CD8-positive, alpha-beta memory T cell (primary cell): ENCODE results near the gene IRF1. TPM values are rescaled to one million over a fixed set of nuclear protein-coding genes. Genes with fewer than 3 reads are reported as not detected.

ENCODE experiments used
- CTCF ChIA-PET: fragments of 350-600 bp; sonication (Branson Sonifier 250); formaldehyde crosslinking; loops from one replicate; lab custom pipeline; 2021; ENCODE audit warnings: antibody characterized with exemption; lab: Charles Lee
- POLR2A ChIA-PET: fragments of 350-600 bp; sonication (Branson Sonifier 250); formaldehyde crosslinking; loops from one replicate; lab custom pipeline; 2021; ENCODE audit warnings: antibody characterized with exemption; lab: Charles Lee
- DNase-seq, 5 donors: peaks; one replicate each; pipeline versions ENCODE4 v3.0.0 to v3.0.0-alpha.2; 2020 to 2022; ENCODE audit warnings: mixed read lengths in 1 of 5
- H3K27ac ChIP-seq: one replicate; pipeline ENCODE4 v1.7.0; 2013; ENCODE audit warnings: low read depth, mild to moderate bottlenecking, low read length, moderate library complexity
- H3K27me3 ChIP-seq: 2 replicates; pipeline ENCODE4 v1.7.0; 2013; ENCODE audit warnings: low read length, mild to moderate bottlenecking; ENCODE audit not compliant: insufficient read depth, poor library complexity, severe bottlenecking
- H3K36me3 ChIP-seq: 2 replicates; pipeline ENCODE4 v1.7.0; 2013; ENCODE audit warnings: mild to moderate bottlenecking, low read length, moderate library complexity; ENCODE audit not compliant: insufficient read depth
- H3K4me1 ChIP-seq: 2 replicates; pipeline ENCODE4 v1.7.0; 2013; ENCODE audit warnings: mild to moderate bottlenecking, low read length, moderate library complexity; ENCODE audit not compliant: insufficient read depth
- H3K4me3 ChIP-seq: 2 replicates; pipeline ENCODE4 v1.7.0; 2013; ENCODE audit warnings: mild to moderate bottlenecking, low read length
- H3K9me3 ChIP-seq: 2 replicates; pipeline ENCODE4 v1.7.0; 2013; ENCODE audit warnings: mild to moderate bottlenecking, low read length
- H3K27ac Mint-ChIP-seq, 8 donors: one replicate each; pipeline ENCODE4 v1.8.0; 2020 to 2021; ENCODE audit warnings: mixed read lengths in 8 of 8, mild to moderate bottlenecking in 6 of 8, inconsistent platforms in 3 of 8, moderate library complexity in 3 of 8
- H3K27me3 Mint-ChIP-seq, 2 donors: one replicate each; pipeline ENCODE4 v1.8.0; 2020 to 2021; ENCODE audit warnings: mixed read lengths in 2 of 2, mild to moderate bottlenecking in 1 of 2, moderate library complexity in 1 of 2
- H3K36me3 Mint-ChIP-seq, 3 donors: one replicate each; pipeline ENCODE4 v1.8.0; 2020 to 2021; ENCODE audit warnings: mixed read lengths in 3 of 3, inconsistent platforms in 1 of 3, mild to moderate bottlenecking in 1 of 3
- H3K4me1 Mint-ChIP-seq, 3 donors: one replicate each; pipeline ENCODE4 v1.8.0; 2020 to 2021; ENCODE audit warnings: mixed read lengths in 3 of 3, inconsistent platforms in 1 of 3, mild to moderate bottlenecking in 1 of 3
- H3K4me3 Mint-ChIP-seq, 7 donors: one replicate each; pipeline ENCODE4 v1.8.0; 2020 to 2021; ENCODE audit warnings: mixed read lengths in 7 of 7, mild to moderate bottlenecking in 6 of 7, moderate library complexity in 4 of 7, inconsistent platforms in 2 of 7
- H3K9me3 Mint-ChIP-seq, 5 donors: one replicate each; pipeline ENCODE4 v1.8.0; 2020 to 2022; ENCODE audit warnings: mixed read lengths in 5 of 5, mild to moderate bottlenecking in 3 of 5, moderate library complexity in 2 of 5, inconsistent platforms in 1 of 5
- polyA plus RNA-seq: library from polyadenylated mRNA; unstranded; fragments of 300-500 nt; fragmentation: Illumina TruSeq; gene quantifications from one replicate; pipeline ENCODE4 v1.2.3, GENCODE V29; 2021
- total RNA-seq, 2 experiments: library from RNA; stranded (reverse); gene quantifications; one replicate each; pipeline ENCODE4 v1.2.3, GENCODE V29; 2021

Gene IRF1
- total and polyA plus RNA-seq, 3 experiments from 2014 or later: 115 to 204 (median 121) TPM

DNA sequence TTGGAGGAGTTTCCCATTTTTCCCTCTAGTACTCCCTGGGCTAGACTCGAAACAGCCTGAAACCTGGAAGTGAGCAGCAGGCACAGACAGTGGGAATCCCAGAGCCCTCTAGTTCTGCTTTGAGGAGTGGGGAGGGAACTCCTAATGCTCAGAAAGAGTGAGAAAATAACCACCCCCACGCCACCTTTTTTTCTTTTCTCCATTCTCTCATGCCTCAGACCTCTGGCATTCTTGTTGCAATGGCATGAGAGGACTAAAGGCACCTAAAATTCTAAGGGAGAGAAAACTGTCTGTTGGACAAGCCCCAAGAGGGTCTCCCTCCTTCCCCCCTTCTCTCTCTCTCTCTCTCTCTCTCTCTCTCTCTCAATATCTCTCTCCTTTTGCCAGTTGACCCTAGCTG is 15.1 kb upstream of the IRF1 start:
- peaks cover 11 to 29% of the 10 kb centered on the region in 2 donors for H3K27me3 Mint-ChIP-seq

GRCh38 chr5:132504746-132505145 is 14.2 kb upstream of the IRF1 start:
- H3K9me3 ChIP-seq: no peaks in the 10 kb centered on the region
- POLR2A ChIA-PET: no interaction called here
- no peak for DNase-seq

More for the DNA sequence above, 15.1 kb upstream of the IRF1 start:
- no peak for DNase-seq
- peaks cover 7 to 8% (median 8%) of the 10 kb centered on the region in 3 donors for H3K4me1 Mint-ChIP-seq
- H3K27ac Mint-ChIP-seq: no peak overlapping the region
- H3K4me3 Mint-ChIP-seq: no peak overlapping the region
- POLR2A ChIA-PET: interaction anchor here (0.9 kb wide), 1 partner anchor 9 kb away, joined by 3 read pairs; no protein-coding TSS in a partner anchor
- peaks cover 0 to 2% (median 0%) of the 10 kb centered on the region in 5 donors for H3K9me3 Mint-ChIP-seq
- Histone ChIP-seq H3K4me3 (no peak overlapping the region), H3K9me3 (no peaks in the 10 kb centered on the region), H3K36me3 (no peaks in the 10 kb centered on the region), H3K27ac (no peak overlapping the region), H3K4me1 (peaks cover 9% of the 10 kb centered on the region), H3K27me3 (peaks cover 4% of the 10 kb centered on the region)
- CTCF ChIA-PET: interaction anchor here (0.9 to 3.7 kb wide), 8 partner anchors 10 to 314 kb away, joined by 3 to 19 read pairs (median 4); partner anchors contain the start of gene IRF1
- peaks cover 0 to 3% (median 0%) of the 10 kb centered on the region in 3 donors for H3K36me3 Mint-ChIP-seq

DNA sequence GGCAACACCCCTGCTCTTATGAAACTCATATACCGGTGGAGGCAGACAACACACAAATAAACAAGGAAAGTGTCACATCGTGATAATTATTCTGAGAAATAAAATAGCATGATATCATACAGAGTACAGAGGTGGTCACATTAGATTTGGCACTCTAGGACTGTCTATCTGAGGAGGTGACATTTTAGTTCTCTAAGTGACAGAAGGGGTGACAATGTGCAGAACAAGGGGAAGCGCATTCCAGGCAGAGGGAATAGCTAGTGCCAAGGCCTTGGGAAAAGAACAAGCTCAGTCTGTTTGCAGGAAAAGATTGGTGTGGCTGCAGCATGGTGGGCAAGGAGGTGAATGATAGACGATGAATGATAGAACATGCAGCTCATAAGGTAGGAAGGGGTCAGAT is 12.7 kb upstream of the IRF1 start:
- DNase-seq: no peak
- Histone ChIP-seq H3K9me3 (no peaks in the 10 kb centered on the region), H3K36me3 (no peaks in the 10 kb centered on the region), H3K4me3 (no peak overlapping the region), H3K4me1 (peaks cover 23% of the 10 kb centered on the region), H3K27me3 (peaks cover 4% of the 10 kb centered on the region), H3K27ac (no peak overlapping the region)
- no peak overlapping the region for H3K4me3 Mint-ChIP-seq
- peaks cover 2 to 18% of the 10 kb centered on the region in 2 donors for H3K27me3 Mint-ChIP-seq
- H3K9me3 Mint-ChIP-seq: no peaks in the 10 kb centered on the region
- peaks cover 27 to 32% (median 28%) of the 10 kb centered on the region in 3 donors for H3K4me1 Mint-ChIP-seq
- peak overlapping the region in 1 of 8 donors; percentile 28 for H3K27ac Mint-ChIP-seq
- ChIA-PET POLR2A (no interaction called here), CTCF (interaction anchor here (3.0 to 10.3 kb wide), 4 partner anchors 13 to 133 kb away, joined by 13 to 299 read pairs (median 15); partner anchors contain the start of genes IRF1 and SLC22A5)
- H3K36me3 Mint-ChIP-seq: peaks cover 0 to 3% (median 0%) of the 10 kb centered on the region in 3 donors

More at GRCh38 chr5:132504746-132505145, 14.2 kb upstream of the IRF1 start:
- H3K4me3 Mint-ChIP-seq: no peak overlapping the region
- peaks cover 0 to 3% (median 0%) of the 10 kb centered on the region in 3 donors for H3K36me3 Mint-ChIP-seq
- H3K4me1 ChIP-seq: peaks cover 17% of the 10 kb centered on the region
- H3K27me3 ChIP-seq: peaks cover 4% of the 10 kb centered on the region
- CTCF ChIA-PET: interaction anchor here (1.1 to 10.3 kb wide), 6 partner anchors 9 to 315 kb away, joined by 3 to 299 read pairs (median 10); partner anchors contain the start of gene IRF1
- H3K4me3 ChIP-seq: no peak overlapping the region
- H3K4me1 Mint-ChIP-seq: peaks cover 14 to 17% (median 16%) of the 10 kb centered on the region in 3 donors
- no peak overlapping the region for H3K27ac ChIP-seq
- no peaks in the 10 kb centered on the region for H3K36me3 ChIP-seq
- H3K27ac Mint-ChIP-seq: no peak overlapping the region
- peaks cover 6 to 24% of the 10 kb centered on the region in 2 donors for H3K27me3 Mint-ChIP-seq
- H3K9me3 Mint-ChIP-seq: peaks cover 0 to under 1% (median 0%) of the 10 kb centered on the region in 5 donors

GRCh38 chr5:132501961-132502931 is 11.7 kb upstream of the IRF1 start:
- no peak for DNase-seq
- POLR2A ChIA-PET: no interaction called here
- Histone ChIP-seq H3K4me1 (peaks cover 32% of the 10 kb centered on the region), H3K36me3 (no peaks in the 10 kb centered on the region), H3K4me3 (no peak overlapping the region), H3K9me3 (no peaks in the 10 kb centered on the region), H3K27ac (no peak overlapping the region), H3K27me3 (peaks cover 4% of the 10 kb centered on the region)
- Mint-ChIP-seq H3K27me3 (peaks cover 0 to 11% of the 10 kb centered on the region in 2 donors), H3K36me3 (peaks cover 0 to 1% (median 0%) of the 10 kb centered on the region in 3 donors), H3K27ac (no peak overlapping the region), H3K9me3 (no peaks in the 10 kb centered on the region), H3K4me1 (peaks cover 31 to 42% (median 32%) of the 10 kb centered on the region in 3 donors), H3K4me3 (no peak overlapping the region)
- CTCF ChIA-PET: interaction anchor here (1.0 to 10.3 kb wide), 19 partner anchors 12 to 317 kb away, joined by 3 to 299 read pairs (median 10); partner anchors contain the start of genes IRF1, RAD50, SLC22A4 and SLC22A5

GRCh38 chr5:132501629-132501956 is 11.0 kb upstream of the IRF1 start:
- ChIA-PET POLR2A (interaction anchor here (1.0 to 2.7 kb wide), 5 partner anchors 11 to 115 kb away, joined by 3 to 26 read pairs (median 6); partner anchors contain the start of gene IRF1), CTCF (interaction anchor here (1.0 to 10.3 kb wide), 28 partner anchors 12 to 318 kb away, joined by 3 to 299 read pairs (median 8); partner anchors contain the start of genes IRF1, KIF3A, RAD50 and SLC22A4)
- Histone ChIP-seq H3K9me3 (no peaks in the 10 kb centered on the region), H3K4me3 (no peak overlapping the region), H3K4me1 (peaks cover 34% of the 10 kb centered on the region), H3K27ac (no peak overlapping the region), H3K36me3 (no peaks in the 10 kb centered on the region), H3K27me3 (peaks cover 4% of the 10 kb centered on the region)
- Mint-ChIP-seq H3K36me3 (peaks cover 0 to 1% (median 0%) of the 10 kb centered on the region in 3 donors), H3K9me3 (no peaks in the 10 kb centered on the region), H3K4me3 (no peak overlapping the region), H3K27ac (peak overlapping the region in 2 of 8 donors; percentile 82 to 100), H3K27me3 (peaks cover 0 to 7% of the 10 kb centered on the region in 2 donors), H3K4me1 (peaks cover 33 to 44% (median 34%) of the 10 kb centered on the region in 3 donors)
- no peak for DNase-seq

GRCh38 chr5:132500931-132501628 is 10.5 kb upstream of the IRF1 start:
- POLR2A ChIA-PET: interaction anchor here (0.6 to 2.7 kb wide), 6 partner anchors 11 to 132 kb away, joined by 3 to 26 read pairs (median 5); partner anchors contain the start of genes IRF1 and SLC22A5
- H3K4me1 ChIP-seq: peaks cover 34% of the 10 kb centered on the region
- H3K36me3 Mint-ChIP-seq: peaks cover 0 to 2% (median 0%) of the 10 kb centered on the region in 3 donors
- no peaks in the 10 kb centered on the region for H3K9me3 Mint-ChIP-seq
- H3K4me1 Mint-ChIP-seq: peaks cover 35 to 47% (median 38%) of the 10 kb centered on the region in 3 donors
- no peak overlapping the region for H3K27ac ChIP-seq
- no peak overlapping the region for H3K4me3 ChIP-seq
- H3K4me3 Mint-ChIP-seq: no peak overlapping the region
- H3K36me3 ChIP-seq: no peaks in the 10 kb centered on the region
- no peaks in the 10 kb centered on the region for H3K9me3 ChIP-seq
- peaks cover 3% of the 10 kb centered on the region for H3K27me3 ChIP-seq
- peak overlapping the region; percentile 41 to 100 (median 80) for H3K27ac Mint-ChIP-seq
- peak; percentile 57 to 87 (median 73) for DNase-seq
- CTCF ChIA-PET: interaction anchor here (0.8 to 10.3 kb wide), 38 partner anchors 9 to 319 kb away, joined by 3 to 299 read pairs (median 7); partner anchors contain the start of genes IRF1, KIF3A, RAD50 and SLC22A4
- peaks cover 0 to 2% of the 10 kb centered on the region in 2 donors for H3K27me3 Mint-ChIP-seq
